Measurements from ENCODE around the gene SLC9A8.

SLC9A8 gene, protein sequence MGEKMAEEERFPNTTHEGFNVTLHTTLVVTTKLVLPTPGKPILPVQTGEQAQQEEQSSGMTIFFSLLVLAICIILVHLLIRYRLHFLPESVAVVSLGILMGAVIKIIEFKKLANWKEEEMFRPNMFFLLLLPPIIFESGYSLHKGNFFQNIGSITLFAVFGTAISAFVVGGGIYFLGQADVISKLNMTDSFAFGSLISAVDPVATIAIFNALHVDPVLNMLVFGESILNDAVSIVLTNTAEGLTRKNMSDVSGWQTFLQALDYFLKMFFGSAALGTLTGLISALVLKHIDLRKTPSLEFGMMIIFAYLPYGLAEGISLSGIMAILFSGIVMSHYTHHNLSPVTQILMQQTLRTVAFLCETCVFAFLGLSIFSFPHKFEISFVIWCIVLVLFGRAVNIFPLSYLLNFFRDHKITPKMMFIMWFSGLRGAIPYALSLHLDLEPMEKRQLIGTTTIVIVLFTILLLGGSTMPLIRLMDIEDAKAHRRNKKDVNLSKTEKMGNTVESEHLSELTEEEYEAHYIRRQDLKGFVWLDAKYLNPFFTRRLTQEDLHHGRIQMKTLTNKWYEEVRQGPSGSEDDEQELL

DNA sequence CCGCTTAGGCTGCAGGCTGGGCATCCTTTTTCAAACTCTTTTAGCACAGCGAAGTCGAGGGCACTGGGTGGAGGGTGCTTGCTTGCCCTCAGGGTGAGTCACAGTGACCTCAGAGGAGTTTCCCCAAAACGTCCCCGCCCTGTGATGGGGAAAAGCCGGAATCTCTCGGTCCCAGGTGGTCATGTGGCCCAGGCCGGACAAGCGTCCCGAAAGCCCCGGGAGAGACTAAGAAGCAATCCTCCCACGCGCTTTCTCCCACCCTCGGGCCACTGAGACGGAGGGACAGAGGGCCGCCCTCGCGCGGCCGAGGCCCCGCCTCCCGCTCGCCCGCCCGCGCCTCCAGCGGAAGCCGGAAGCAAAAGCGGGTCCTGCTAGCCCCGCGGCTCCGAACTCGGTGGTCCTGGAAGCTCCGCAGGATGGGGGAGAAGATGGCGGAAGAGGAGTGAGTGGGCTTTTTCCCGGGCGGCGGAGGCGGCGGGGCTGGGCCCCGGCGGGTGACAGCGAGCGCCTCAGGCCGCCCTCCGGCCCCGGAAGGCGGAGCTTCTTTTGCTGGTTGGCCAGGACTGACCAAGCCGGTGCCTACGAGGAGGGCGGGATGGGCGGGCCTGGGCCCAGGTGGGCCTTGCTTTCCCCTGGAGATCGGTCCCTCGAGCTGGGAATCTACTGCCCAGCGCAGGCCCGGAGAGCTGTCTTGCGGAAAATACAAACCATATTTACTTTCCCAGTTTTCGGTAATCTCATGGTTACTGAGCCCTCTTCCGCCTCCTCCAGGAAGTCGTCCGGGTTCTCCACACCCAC lies at the start of gene SLC9A8:
SLC9A8 (plus strand) TSS at position 322 of the 798 bp plus-strand sequence; CDS start at position 417, 95 bp downstream.
- no peak for DNase-seq (ENCODE audit: low read depth)
- TF ChIP-seq, protein P1, sequence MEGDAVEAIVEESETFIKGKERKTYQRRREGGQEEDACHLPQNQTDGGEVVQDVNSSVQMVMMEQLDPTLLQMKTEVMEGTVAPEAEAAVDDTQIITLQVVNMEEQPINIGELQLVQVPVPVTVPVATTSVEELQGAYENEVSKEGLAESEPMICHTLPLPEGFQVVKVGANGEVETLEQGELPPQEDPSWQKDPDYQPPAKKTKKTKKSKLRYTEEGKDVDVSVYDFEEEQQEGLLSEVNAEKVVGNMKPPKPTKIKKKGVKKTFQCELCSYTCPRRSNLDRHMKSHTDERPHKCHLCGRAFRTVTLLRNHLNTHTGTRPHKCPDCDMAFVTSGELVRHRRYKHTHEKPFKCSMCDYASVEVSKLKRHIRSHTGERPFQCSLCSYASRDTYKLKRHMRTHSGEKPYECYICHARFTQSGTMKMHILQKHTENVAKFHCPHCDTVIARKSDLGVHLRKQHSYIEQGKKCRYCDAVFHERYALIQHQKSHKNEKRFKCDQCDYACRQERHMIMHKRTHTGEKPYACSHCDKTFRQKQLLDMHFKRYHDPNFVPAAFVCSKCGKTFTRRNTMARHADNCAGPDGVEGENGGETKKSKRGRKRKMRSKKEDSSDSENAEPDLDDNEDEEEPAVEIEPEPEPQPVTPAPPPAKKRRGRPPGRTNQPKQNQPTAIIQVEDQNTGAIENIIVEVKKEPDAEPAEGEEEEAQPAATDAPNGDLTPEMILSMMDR (IDR thresholded peaks at IDR 0.05; ENCODE audit: control insufficient read depth, extremely low read depth, insufficient read depth): 0 out of 2 replicates have a peak, but pooled peaks have one; percentile 13
- peak within 1 kb of the TSS; percentile 74 for H3K4me3 ChIP-seq (ENCODE audit: low read depth, low read length)

DNA sequence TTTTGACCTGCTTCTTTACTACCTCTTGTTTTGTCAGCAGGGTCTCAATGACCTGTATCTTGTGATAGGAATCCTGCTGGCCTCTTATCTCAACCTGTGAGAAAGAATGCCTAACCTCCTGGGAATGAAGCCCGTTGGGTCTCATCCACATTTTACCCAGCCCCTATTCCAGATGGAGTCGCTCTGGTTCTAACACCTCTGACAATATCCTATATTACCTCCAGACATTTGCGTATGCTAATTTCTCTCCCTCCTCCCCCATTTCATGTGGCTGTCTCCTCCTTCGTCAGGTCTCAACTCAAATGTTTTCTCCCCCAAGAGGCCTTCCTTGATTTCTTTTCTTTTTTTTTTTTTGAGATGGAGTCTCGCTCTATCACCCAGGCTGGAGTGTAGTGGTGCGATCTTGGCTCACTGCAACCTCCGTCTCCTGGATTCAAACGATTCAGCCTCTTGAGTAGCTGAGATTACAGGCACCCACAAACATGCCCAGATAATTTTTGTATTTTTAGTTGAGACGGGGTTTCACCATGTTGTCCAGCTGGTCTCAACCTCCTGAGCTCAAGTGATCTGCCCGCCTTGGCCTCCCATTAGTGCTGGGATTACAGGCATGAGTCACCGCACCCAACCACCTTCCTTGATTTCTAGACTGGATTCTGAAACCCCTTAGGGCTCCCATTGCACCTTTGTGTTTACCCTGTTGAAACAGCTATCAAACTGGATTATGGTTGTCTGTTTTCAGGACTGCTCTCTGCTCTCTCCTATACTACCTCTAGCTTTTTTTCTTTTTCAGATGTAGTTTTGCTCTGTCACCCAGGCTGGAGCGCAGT lies 49.5 kb upstream of the SLC9A8 start:
- TF ChIP-seq, protein P1 (IDR thresholded peaks at IDR 0.05; ENCODE audit: control insufficient read depth, extremely low read depth, insufficient read depth): no peak
- H3K4me3 ChIP-seq (ENCODE audit: low read depth, low read length): no peak overlapping the region
- no peak for DNase-seq (ENCODE audit: low read depth)

DNA sequence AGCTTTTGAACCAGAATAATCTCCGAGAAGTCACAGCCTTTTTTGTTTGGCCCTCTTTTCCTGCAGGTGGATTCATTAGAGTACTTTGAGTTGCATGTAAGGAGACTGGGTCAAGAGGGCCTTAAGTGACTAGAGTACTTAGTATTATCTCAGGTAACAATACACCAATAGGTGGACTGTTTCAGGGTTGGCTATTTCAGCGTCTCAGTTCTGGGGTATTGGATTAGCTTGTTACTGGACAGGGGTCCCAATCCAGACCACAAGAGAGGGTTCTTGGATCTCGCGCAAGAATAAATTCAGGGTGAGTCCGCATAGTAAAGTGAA lies 47.3 kb upstream of the SLC9A8 start:
- DNase-seq (ENCODE audit: low read depth): no peak
- H3K4me3 ChIP-seq (ENCODE audit: low read depth, low read length): no peak overlapping the region
- TF ChIP-seq, protein P1 (IDR thresholded peaks at IDR 0.05; ENCODE audit: control insufficient read depth, extremely low read depth, insufficient read depth): no peak

DNA sequence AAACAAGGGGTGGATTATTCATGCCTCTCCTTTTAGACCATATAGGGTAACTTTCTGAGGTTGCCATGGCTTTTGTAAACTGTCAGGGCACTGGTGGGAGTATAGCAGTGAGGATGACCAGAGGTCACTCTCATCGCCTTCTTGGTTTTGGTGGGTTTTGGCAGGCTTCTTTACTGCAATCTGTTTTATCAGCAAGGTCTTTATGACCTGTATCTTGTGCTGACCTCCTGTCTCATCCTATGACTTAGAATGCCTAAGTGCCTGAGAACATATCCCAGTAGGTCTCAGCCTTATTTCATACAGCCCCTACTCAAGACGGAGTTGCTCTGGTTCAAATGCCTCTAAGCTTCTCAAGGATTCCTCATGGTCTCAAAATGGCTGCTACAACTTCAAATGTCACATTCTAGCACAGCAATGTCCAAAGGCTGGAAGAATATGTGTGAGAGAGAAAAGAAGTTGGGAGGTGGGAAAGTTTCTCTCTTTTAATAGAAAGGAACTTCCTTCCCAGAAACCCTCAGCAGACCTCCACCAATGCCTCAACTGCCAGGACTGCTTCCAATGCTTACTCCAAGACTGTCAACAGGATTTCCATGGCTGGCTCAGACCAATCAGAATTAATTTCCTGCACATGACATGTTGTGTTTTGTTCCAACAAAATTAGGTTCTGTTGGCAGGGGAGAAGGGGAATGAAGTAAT lies 46.6 kb upstream of the SLC9A8 start:
- no peak for DNase-seq (ENCODE audit: low read depth)
- TF ChIP-seq, protein P1 (IDR thresholded peaks at IDR 0.05; ENCODE audit: control insufficient read depth, extremely low read depth, insufficient read depth): no peak
- no peak overlapping the region for H3K4me3 ChIP-seq (ENCODE audit: low read depth, low read length)

DNA sequence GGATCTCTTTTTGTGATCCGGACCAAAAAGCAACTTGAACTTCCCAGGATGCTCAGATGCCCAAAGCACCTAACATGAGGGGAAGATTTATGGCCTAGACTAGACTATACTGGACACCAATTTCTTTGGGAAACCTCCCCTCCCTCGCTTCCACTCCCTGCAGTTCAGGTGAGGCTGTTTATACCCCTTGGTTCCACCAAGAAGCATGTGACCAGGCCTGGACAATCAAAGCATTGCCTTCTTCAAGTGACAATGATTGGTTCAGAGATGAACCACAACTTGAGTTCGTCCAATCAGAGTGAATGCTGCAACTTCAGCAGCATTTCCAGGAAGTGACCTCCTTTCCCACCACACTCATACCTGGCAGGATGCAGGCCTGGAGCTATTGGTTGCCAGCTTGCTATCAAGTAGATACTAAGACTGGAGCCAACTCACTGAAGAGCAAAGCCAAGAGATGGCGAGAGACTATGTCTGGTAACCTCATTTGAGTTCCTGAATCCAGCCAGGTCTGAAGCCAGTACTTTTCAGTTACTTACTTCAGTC lies 45.6 kb upstream of the SLC9A8 start:
- TF ChIP-seq, protein P1 (IDR thresholded peaks at IDR 0.05; ENCODE audit: control insufficient read depth, extremely low read depth, insufficient read depth): no peak
- no peak for DNase-seq (ENCODE audit: low read depth)
- no peak overlapping the region for H3K4me3 ChIP-seq (ENCODE audit: low read depth, low read length)

Measured in LNCaP clone FGC (cell line).